ENCODE results near the gene SSTR4.

DNA sequence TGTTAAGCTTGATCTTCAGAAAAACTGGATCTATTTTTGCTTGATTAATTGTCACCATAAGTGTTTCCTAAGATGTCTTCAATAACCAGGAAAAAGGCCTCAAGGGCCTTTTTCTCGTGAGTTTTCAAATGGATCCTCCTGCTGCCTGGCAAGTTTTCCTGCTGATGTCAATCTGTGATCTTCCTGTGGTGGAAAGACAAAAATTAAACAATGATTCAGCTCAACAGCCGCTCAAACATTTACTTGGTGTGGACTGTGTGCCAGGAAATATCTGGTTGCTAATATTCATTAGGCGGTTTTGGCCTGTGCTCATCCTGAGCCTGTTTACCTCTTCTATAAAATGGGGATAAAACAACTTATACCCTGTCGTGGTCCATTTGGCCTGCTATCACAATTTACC lies 35.4 kb upstream of the SSTR4 start:
- TF ChIP-seq CTCF (IDR thresholded peaks at IDR 0.05) (no peak), POLR2A (IDR thresholded peaks at IDR 0.05) (no peak)
